Neural progenitor cell (in vitro differentiated cells): ENCODE results near the gene TNRC6C. TPM values are rescaled to one million over a fixed set of nuclear protein-coding genes. Genes with fewer than 3 reads are reported as not detected.

Experiments used
- DNase-seq: peaks from one replicate; pipeline ENCODE4 v3.0.0-alpha.2; 2016; ENCODE audit warnings: low spot score
- H2AFZ ChIP-seq: fragments of 200-600 bp; sonication (generic); replicated peaks from 2 replicates; pipeline ENCODE4 v1.6.1; 2016; ENCODE audit warnings: antibody characterized with exemption
- H3F3A ChIP-seq: fragments of 200-600 bp; sonication (generic); 2 replicates; pipeline ENCODE4 v1.6.1; 2016; ENCODE audit warnings: antibody characterized with exemption, low read depth
- H3K27ac ChIP-seq: fragments of 200-600 bp; sonication (generic); 2 replicates; pipeline ENCODE4 v1.5.1; 2016; ENCODE audit warnings: mild to moderate bottlenecking
- H3K27me3 ChIP-seq: fragments of 200-600 bp; sonication (generic); 2 replicates; pipeline ENCODE4 v1.6.1; 2016; ENCODE audit warnings: mild to moderate bottlenecking, moderate library complexity
- H3K36me3 ChIP-seq: fragments of 200-600 bp; sonication (generic); 2 replicates; pipeline ENCODE4 v1.5.1; 2016
- H3K4me1 ChIP-seq: fragments of 200-600 bp; sonication (generic); 2 replicates; pipeline ENCODE4 v1.6.1; 2016; ENCODE audit warnings: mixed run types
- H3K4me2 ChIP-seq: fragments of 200-600 bp; sonication (generic); 2 replicates; pipeline ENCODE4 v1.6.1; 2016
- H3K4me3 ChIP-seq: fragments of 200-600 bp; sonication (generic); 2 replicates; pipeline ENCODE4 v1.5.1; 2016
- H3K79me2 ChIP-seq: fragments of 200-600 bp; sonication (generic); 2 replicates; pipeline ENCODE4 v1.6.1; 2016; ENCODE audit warnings: low read depth
- H3K9ac ChIP-seq: fragments of 200-600 bp; sonication (generic); 2 replicates; pipeline ENCODE4 v1.6.1; 2016
- H3K9me3 ChIP-seq: fragments of 200-600 bp; sonication (generic); 2 replicates; pipeline ENCODE4 v1.5.1; 2016; ENCODE audit warnings: low read depth
- H4K20me1 ChIP-seq: fragments of 200-600 bp; sonication (generic); 2 replicates; pipeline ENCODE4 v1.6.1; 2016; ENCODE audit warnings: low read depth
- H3K27ac Mint-ChIP-seq: 3 replicates; pipeline ENCODE4 v1.8.0; 2021; ENCODE audit warnings: mixed read lengths
- H3K27me3 Mint-ChIP-seq: 2 replicates; pipeline ENCODE4 v1.8.0; 2022; ENCODE audit warnings: low read depth, mild to moderate bottlenecking, inconsistent platforms, moderate library complexity, mixed read lengths; ENCODE audit not compliant: insufficient read depth
- H3K36me3 Mint-ChIP-seq: 3 replicates; pipeline ENCODE4 v1.8.0; 2021; ENCODE audit warnings: mixed read lengths
- H3K4me1 Mint-ChIP-seq: 3 replicates; pipeline ENCODE4 v1.8.0; 2021; ENCODE audit warnings: mixed read lengths
- H3K4me3 Mint-ChIP-seq: 3 replicates; pipeline ENCODE4 v1.8.0; 2021; ENCODE audit warnings: mild to moderate bottlenecking, moderate library complexity, mixed read lengths
- H3K9me3 Mint-ChIP-seq: 3 replicates; pipeline ENCODE4 v1.8.0; 2020; ENCODE audit warnings: mixed read lengths
- CTCF ChIP-seq: fragments of 200-600 bp; sonication (generic); IDR thresholded peaks from 2 replicates; pipeline ENCODE4 v1.5.1; 2017; ENCODE audit warnings: antibody characterized with exemption, mild to moderate bottlenecking
- EZH2 ChIP-seq: fragments of 200-600 bp; sonication (generic); IDR thresholded peaks from 2 replicates; pipeline ENCODE4 v1.6.1; 2017; ENCODE audit warnings: antibody characterized with exemption, mild to moderate bottlenecking, moderate library complexity
- EZH2phosphoT487 ChIP-seq: fragments of 200-600 bp; sonication (generic); IDR thresholded peaks from 2 replicates; pipeline ENCODE4 v1.6.1; 2017; ENCODE audit warnings: antibody characterized with exemption
- total RNA-seq: library from RNA; depleted of rRNA; stranded (reverse); fragments of >200 nt; gene quantifications from 2 replicates; pipeline ENCODE4 v1.2.3, GENCODE V29; 2015; ENCODE audit warnings: low replicate concordance

Gene TNRC6C
- total RNA-seq, 1 donor from 2014 or later: 14.9 TPM

GRCh38 chr17:78086740-78087139, 128.2 kb downstream of the TNRC6C start:
- TF ChIP-seq CTCF (no peak), EZH2phosphoT487 (no peak), EZH2 (no peak)
- Histone ChIP-seq H3K79me2 (no peaks in the 10 kb centered on the region), H4K20me1 (peaks cover 4% of the 10 kb centered on the region), H3K27me3 (no peaks in the 10 kb centered on the region), H3F3A (no peaks in the 10 kb centered on the region), H3K4me1 (no peaks in the 10 kb centered on the region), H3K4me2 (no peak overlapping the region), H2AFZ (no peak overlapping the region), H3K9me3 (no peaks in the 10 kb centered on the region), H3K9ac (no peak overlapping the region), H3K36me3 (peaks cover 15% of the 10 kb centered on the region), H3K27ac (no peak overlapping the region), H3K4me3 (no peak overlapping the region)
- Mint-ChIP-seq H3K9me3 (no peaks in the 10 kb centered on the region), H3K4me3 (no peak overlapping the region), H3K4me1 (peaks cover 16% of the 10 kb centered on the region), H3K36me3 (peaks cover 39% of the 10 kb centered on the region), H3K27me3 (peaks cover 4% of the 10 kb centered on the region), H3K27ac (no peak overlapping the region)
- DNase-seq: no peak

GRCh38 chr17:78088529-78088928, 130.0 kb downstream of the TNRC6C start:
- H3K27me3 Mint-ChIP-seq: peaks cover 4% of the 10 kb centered on the region
- H3K9ac ChIP-seq: no peak overlapping the region
- TF ChIP-seq CTCF: no peak
- no peak for TF ChIP-seq EZH2
- TF ChIP-seq EZH2phosphoT487: no peak
- peaks cover 21% of the 10 kb centered on the region for H3K36me3 ChIP-seq
- H3K4me1 Mint-ChIP-seq: no peaks in the 10 kb centered on the region
- H3K4me1 ChIP-seq: no peaks in the 10 kb centered on the region
- H3K4me2 ChIP-seq: no peak overlapping the region
- H3K9me3 Mint-ChIP-seq: no peaks in the 10 kb centered on the region
- no peak overlapping the region for H3K27ac Mint-ChIP-seq
- H3K36me3 Mint-ChIP-seq: peaks cover 44% of the 10 kb centered on the region
- no peak overlapping the region for H3K27ac ChIP-seq
- no peaks in the 10 kb centered on the region for H3F3A ChIP-seq
- no peaks in the 10 kb centered on the region for H3K79me2 ChIP-seq
- H3K4me3 Mint-ChIP-seq: no peak overlapping the region
- no peaks in the 10 kb centered on the region for H3K27me3 ChIP-seq
- no peak overlapping the region for H3K4me3 ChIP-seq
- H2AFZ ChIP-seq: no peak overlapping the region
- peaks cover 4% of the 10 kb centered on the region for H4K20me1 ChIP-seq
- no peaks in the 10 kb centered on the region for H3K9me3 ChIP-seq
- no peak for DNase-seq

- Histone ChIP-seq H3K4me2 (no peak overlapping the region), H2AFZ (no peak overlapping the region), H3K36me3 (peaks cover 21% of the 10 kb centered on the region), H3F3A (no peaks in the 10 kb centered on the region), H3K27me3 (no peaks in the 10 kb centered on the region), H3K9ac (no peak overlapping the region), H4K20me1 (peaks cover 3% of the 10 kb centered on the region), H3K4me3 (no peak overlapping the region), H3K79me2 (no peaks in the 10 kb centered on the region), H3K27ac (no peak overlapping the region), H3K9me3 (no peaks in the 10 kb centered on the region), H3K4me1 (no peaks in the 10 kb centered on the region)
- TF ChIP-seq EZH2 (no peak), EZH2phosphoT487 (no peak), CTCF (no peak)
- no peak for DNase-seq
- Mint-ChIP-seq H3K4me3 (no peak overlapping the region), H3K9me3 (no peaks in the 10 kb centered on the region), H3K4me1 (no peaks in the 10 kb centered on the region), H3K36me3 (peaks cover 48% of the 10 kb centered on the region), H3K27me3 (peaks cover 2% of the 10 kb centered on the region), H3K27ac (no peak overlapping the region)
These were observed 131.2 kb downstream of the TNRC6C start for GRCh38 chr17:78089576-78090281.
